ENCODE measurements around the gene CNTNAP3.
"Not testable (repeated sequence)": the region's sequence is repeated elsewhere in the genome, so short reads cannot be mapped to it uniquely, and the experiment has no call there.

DNA sequence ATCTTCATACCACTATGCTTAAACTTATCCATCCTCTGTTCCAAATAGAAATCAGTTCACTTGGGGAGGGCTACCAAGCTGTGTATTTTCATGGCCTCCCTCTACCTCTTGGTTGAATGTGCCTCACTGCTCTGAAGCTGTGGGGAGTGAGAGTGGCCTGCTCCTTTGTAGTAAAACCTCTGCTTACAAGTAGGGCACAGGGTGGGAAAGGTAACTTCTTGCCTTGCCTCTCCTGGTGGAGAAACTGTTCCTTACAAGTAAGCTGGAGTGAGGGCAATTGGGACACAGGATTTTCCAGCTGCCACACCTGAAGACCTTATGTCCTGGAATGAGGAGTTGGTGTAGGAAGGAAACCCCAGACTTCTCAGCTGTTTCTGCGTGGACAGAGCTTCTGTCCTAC is 190.8 kb downstream of the CNTNAP3 start:
- TF ChIP-seq, protein P1, sequence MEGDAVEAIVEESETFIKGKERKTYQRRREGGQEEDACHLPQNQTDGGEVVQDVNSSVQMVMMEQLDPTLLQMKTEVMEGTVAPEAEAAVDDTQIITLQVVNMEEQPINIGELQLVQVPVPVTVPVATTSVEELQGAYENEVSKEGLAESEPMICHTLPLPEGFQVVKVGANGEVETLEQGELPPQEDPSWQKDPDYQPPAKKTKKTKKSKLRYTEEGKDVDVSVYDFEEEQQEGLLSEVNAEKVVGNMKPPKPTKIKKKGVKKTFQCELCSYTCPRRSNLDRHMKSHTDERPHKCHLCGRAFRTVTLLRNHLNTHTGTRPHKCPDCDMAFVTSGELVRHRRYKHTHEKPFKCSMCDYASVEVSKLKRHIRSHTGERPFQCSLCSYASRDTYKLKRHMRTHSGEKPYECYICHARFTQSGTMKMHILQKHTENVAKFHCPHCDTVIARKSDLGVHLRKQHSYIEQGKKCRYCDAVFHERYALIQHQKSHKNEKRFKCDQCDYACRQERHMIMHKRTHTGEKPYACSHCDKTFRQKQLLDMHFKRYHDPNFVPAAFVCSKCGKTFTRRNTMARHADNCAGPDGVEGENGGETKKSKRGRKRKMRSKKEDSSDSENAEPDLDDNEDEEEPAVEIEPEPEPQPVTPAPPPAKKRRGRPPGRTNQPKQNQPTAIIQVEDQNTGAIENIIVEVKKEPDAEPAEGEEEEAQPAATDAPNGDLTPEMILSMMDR (IDR thresholded peaks at IDR 0.05) = not testable (repeated sequence)
- not testable (repeated sequence) for TF ChIP-seq POLR2A (IDR thresholded peaks at IDR 0.05)
